Lower leg skin (tissue), 3 donors: Measurements from ENCODE around the gene BCO1.

Source experiments
- POLR2A ChIP-seq, 2 donors: fragments of 450-650 bp; IDR thresholded peaks; one replicate each; pipeline ENCODE4 v1.6.1; 2016 to 2017; ENCODE audit warnings: antibody characterized with exemption in 2 of 2, mild to moderate bottlenecking in 1 of 2, moderate library complexity in 1 of 2
- TF ChIP-seq, protein P1 (sequence below), 3 donors: fragments of 450-650 bp; IDR thresholded peaks; one replicate each; pipeline ENCODE4 v1.5.1; 2016; ENCODE audit warnings: antibody characterized with exemption in 3 of 3, mild to moderate bottlenecking in 3 of 3, moderate library complexity in 2 of 3

GRCh38 chr16:81335669-81336068 lies 97.2 kb downstream of the BCO1 start:
- TF ChIP-seq, protein P1, sequence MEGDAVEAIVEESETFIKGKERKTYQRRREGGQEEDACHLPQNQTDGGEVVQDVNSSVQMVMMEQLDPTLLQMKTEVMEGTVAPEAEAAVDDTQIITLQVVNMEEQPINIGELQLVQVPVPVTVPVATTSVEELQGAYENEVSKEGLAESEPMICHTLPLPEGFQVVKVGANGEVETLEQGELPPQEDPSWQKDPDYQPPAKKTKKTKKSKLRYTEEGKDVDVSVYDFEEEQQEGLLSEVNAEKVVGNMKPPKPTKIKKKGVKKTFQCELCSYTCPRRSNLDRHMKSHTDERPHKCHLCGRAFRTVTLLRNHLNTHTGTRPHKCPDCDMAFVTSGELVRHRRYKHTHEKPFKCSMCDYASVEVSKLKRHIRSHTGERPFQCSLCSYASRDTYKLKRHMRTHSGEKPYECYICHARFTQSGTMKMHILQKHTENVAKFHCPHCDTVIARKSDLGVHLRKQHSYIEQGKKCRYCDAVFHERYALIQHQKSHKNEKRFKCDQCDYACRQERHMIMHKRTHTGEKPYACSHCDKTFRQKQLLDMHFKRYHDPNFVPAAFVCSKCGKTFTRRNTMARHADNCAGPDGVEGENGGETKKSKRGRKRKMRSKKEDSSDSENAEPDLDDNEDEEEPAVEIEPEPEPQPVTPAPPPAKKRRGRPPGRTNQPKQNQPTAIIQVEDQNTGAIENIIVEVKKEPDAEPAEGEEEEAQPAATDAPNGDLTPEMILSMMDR (IDR thresholded peaks at IDR 0.05): no peak
- no peak for TF ChIP-seq POLR2A (IDR thresholded peaks at IDR 0.05)
